H9 (cell line): Measurements from ENCODE around the gene TUBB4B. TPM values are rescaled to one million over a fixed set of nuclear protein-coding genes. Genes with fewer than 3 reads are reported as not detected.

ENCODE experiments used
- DNase-seq: peaks from one replicate; pipeline ENCODE4 v3.0.0-alpha.2; 2017
- H2AFZ ChIP-seq: one replicate; pipeline ENCODE4 v1.6.1; 2013; ENCODE audit warnings: mild to moderate bottlenecking, low read length, control low read depth, moderate library complexity
- H2AK5ac ChIP-seq: 2 replicates; pipeline ENCODE4 v1.6.1; 2013; ENCODE audit warnings: low read length, control low read depth, mixed read lengths; ENCODE audit not compliant: insufficient read length
- H2BK120ac ChIP-seq: one replicate; pipeline ENCODE4 v1.6.1; 2013; ENCODE audit warnings: low read depth, mild to moderate bottlenecking, low read length, control low read depth, inconsistent platforms; ENCODE audit not compliant: poor library complexity, severe bottlenecking
- H2BK12ac ChIP-seq: 2 replicates; pipeline ENCODE4 v1.6.1; 2013; ENCODE audit warnings: low read length, control low read depth, mixed read lengths, low read depth; ENCODE audit not compliant: insufficient read length
- H2BK15ac ChIP-seq: 2 replicates; pipeline ENCODE4 v1.6.1; 2013; ENCODE audit warnings: low read depth, low read length, control low read depth
- H2BK20ac ChIP-seq: one replicate; pipeline ENCODE4 v1.6.1; 2013; ENCODE audit warnings: low read depth, mild to moderate bottlenecking, low read length, control low read depth, inconsistent platforms; ENCODE audit not compliant: poor library complexity, severe bottlenecking
- H2BK5ac ChIP-seq: 2 replicates; pipeline ENCODE4 v1.6.1; 2013; ENCODE audit warnings: low read length, control low read depth, mixed read lengths; ENCODE audit not compliant: insufficient read length
- H3K14ac ChIP-seq: 2 replicates; pipeline ENCODE4 v1.6.1; 2013; ENCODE audit warnings: low read length, control low read depth; ENCODE audit not compliant: insufficient read depth
- H3K18ac ChIP-seq: 2 replicates; pipeline ENCODE4 v1.6.1; 2013; ENCODE audit warnings: low read depth, mild to moderate bottlenecking, mixed read lengths, low read length, control low read depth; ENCODE audit not compliant: insufficient read length
- H3K23ac ChIP-seq: 2 replicates; pipeline ENCODE4 v1.6.1; 2013; ENCODE audit warnings: low read length, control low read depth, mixed read lengths, low read depth; ENCODE audit not compliant: insufficient read length
- H3K23me2 ChIP-seq: 2 replicates; pipeline ENCODE4 v1.6.1; 2013; ENCODE audit warnings: low read depth, mild to moderate bottlenecking, mixed read lengths, low read length, control low read depth; ENCODE audit not compliant: insufficient read length, poor library complexity, severe bottlenecking
- H3K27ac ChIP-seq: 2 replicates; pipeline ENCODE4 v1.5.1; 2013; ENCODE audit warnings: low read length, control low read depth, mixed read lengths, low read depth; ENCODE audit not compliant: insufficient read length
- H3K27me3 ChIP-seq: 2 replicates; pipeline ENCODE4 v1.6.1; 2013; ENCODE audit warnings: low read length, control low read depth, inconsistent platforms; ENCODE audit not compliant: insufficient read depth
- H3K4ac ChIP-seq: 2 replicates; pipeline ENCODE4 v1.6.1; 2013; ENCODE audit warnings: low read depth, mild to moderate bottlenecking, control low read depth, inconsistent platforms, low read length, moderate library complexity
- H3K4me1 ChIP-seq: 2 replicates; pipeline ENCODE4 v1.6.1; 2013; ENCODE audit warnings: low read length, control low read depth, inconsistent platforms; ENCODE audit not compliant: insufficient read depth
- H3K4me2 ChIP-seq: 2 replicates; pipeline ENCODE4 v1.6.1; 2013; ENCODE audit warnings: low read length, control low read depth, mixed read lengths; ENCODE audit not compliant: insufficient read length, insufficient read depth
- H3K56ac ChIP-seq: 2 replicates; pipeline ENCODE4 v1.6.1; 2013; ENCODE audit warnings: low read depth, mild to moderate bottlenecking, mixed read lengths, low read length, control low read depth; ENCODE audit not compliant: insufficient read length
- H3K79me1 ChIP-seq: 2 replicates; pipeline ENCODE4 v1.6.1; 2013; ENCODE audit warnings: low read depth, mild to moderate bottlenecking, moderate library complexity, low read length, control low read depth, inconsistent platforms; ENCODE audit not compliant: insufficient read depth, poor library complexity, severe bottlenecking
- H3K79me2 ChIP-seq: 2 replicates; pipeline ENCODE4 v1.6.1; 2013; ENCODE audit warnings: low read length, control low read depth, inconsistent platforms; ENCODE audit not compliant: insufficient read depth
- H3K9ac ChIP-seq: 2 replicates; pipeline ENCODE4 v1.6.1; 2013; ENCODE audit warnings: low read length, control low read depth, mixed read lengths; ENCODE audit not compliant: insufficient read length; ENCODE audit errors: extremely low read depth
- H3K9me3 ChIP-seq: one replicate; pipeline ENCODE4 v1.6.1; 2013; ENCODE audit warnings: low read depth, low read length, inconsistent platforms; ENCODE audit not compliant: control insufficient read depth
- H3T11ph ChIP-seq: one replicate; pipeline ENCODE4 v1.6.1; 2013; ENCODE audit warnings: mild to moderate bottlenecking, low read length, control low read depth, inconsistent platforms
- H4K20me1 ChIP-seq: one replicate; pipeline ENCODE4 v1.6.1; 2013; ENCODE audit not compliant: control insufficient read depth, insufficient read length, insufficient read depth
- H4K5ac ChIP-seq: 2 replicates; pipeline ENCODE4 v1.6.1; 2013; ENCODE audit warnings: low read depth, mild to moderate bottlenecking, mixed read lengths, low read length, control low read depth; ENCODE audit not compliant: insufficient read length
- H4K8ac ChIP-seq: replicated peaks from 2 replicates; pipeline ENCODE4 v1.6.1; 2013; ENCODE audit warnings: low read length, control low read depth, mixed read lengths, low read depth; ENCODE audit not compliant: insufficient read length
- H4K91ac ChIP-seq: 2 replicates; pipeline ENCODE4 v1.6.1; 2013; ENCODE audit warnings: low read depth, mild to moderate bottlenecking, moderate library complexity, mixed read lengths, low read length, control low read depth; ENCODE audit not compliant: insufficient read length
- H3K27ac Mint-ChIP-seq, 3 experiments: 2 replicates in 2 of 3; 3 replicates in 1 of 3; pipeline ENCODE4 v1.8.0; 2020 to 2021; ENCODE audit warnings: mixed read lengths in 3 of 3, mild to moderate bottlenecking in 1 of 3, moderate library complexity in 1 of 3
- H3K27me3 Mint-ChIP-seq: 2 replicates; pipeline ENCODE4 v1.8.0; 2021; ENCODE audit warnings: low read depth, mild to moderate bottlenecking, moderate library complexity, mixed read lengths
- H3K36me3 Mint-ChIP-seq, 3 experiments: 2 replicates in 2 of 3; 3 replicates in 1 of 3; pipeline ENCODE4 v1.8.0; 2020 to 2021; ENCODE audit warnings: low read depth in 3 of 3, mixed read lengths in 3 of 3; ENCODE audit not compliant: insufficient read depth in 1 of 3
- H3K4me1 Mint-ChIP-seq, 2 experiments: 2 replicates each; pipeline ENCODE4 v1.8.0; 2020; ENCODE audit warnings: mixed read lengths in 2 of 2
- H3K4me3 Mint-ChIP-seq, 2 experiments: 2 replicates in 1 of 2; 3 replicates in 1 of 2; pipeline ENCODE4 v1.8.0; 2020 to 2021; ENCODE audit warnings: mild to moderate bottlenecking in 2 of 2, mixed read lengths in 2 of 2, moderate library complexity in 1 of 2
- H3K9me3 Mint-ChIP-seq, 2 experiments: 2 replicates in 1 of 2; 3 replicates in 1 of 2; pipeline ENCODE4 v1.8.0; 2020; ENCODE audit warnings: mild to moderate bottlenecking in 2 of 2, mixed read lengths in 2 of 2, moderate library complexity in 1 of 2
- CTCF ChIP-seq: fragments of 200-600 bp; sonication (generic); conservative IDR thresholded peaks from 3 replicates; pipeline ENCODE4 v1.8.0; 2021; ENCODE audit warnings: antibody characterized with exemption, mild to moderate bottlenecking
- WGBS: extraction: QIAGEN DNeasy Blood & Tissue Kit; methylation state at CpG from one replicate; pipeline ENCODE4 v1.1.7; 2013; ENCODE audit warnings: missing lambda C conversion rate, low lambda C conversion rate, mixed read lengths; ENCODE audit not compliant: insufficient read length; ENCODE audit errors: extremely low coverage; 5-methylcytosine and 5-hydroxymethylcytosine counted together
- total RNA-seq: library from RNA; stranded (reverse); gene quantifications from 2 replicates; pipeline ENCODE4 v1.2.1, GENCODE V29; 2021

Gene TUBB4B
- total RNA-seq, 1 experiment from 2014 or later: 378 TPM

- Histone ChIP-seq H3K27me3 (no peaks in the 10 kb centered on the region), H3K23ac (no peak overlapping the region), H2BK15ac (no peak overlapping the region), H2BK12ac (no peak overlapping the region), H3K9me3 (no peaks in the 10 kb centered on the region), H2BK5ac (no peak overlapping the region), H3K18ac (no peak overlapping the region), H4K20me1 (no peaks in the 10 kb centered on the region), H3K4me2 (no peak overlapping the region), H4K5ac (no peak overlapping the region), H3K23me2 (peaks cover 14% of the 10 kb centered on the region), H3K79me1 (no peaks in the 10 kb centered on the region), H2BK120ac (no peak overlapping the region), H3T11ph (no peak overlapping the region), H4K8ac (no peak overlapping the region), H3K4ac (no peak overlapping the region), H2AFZ (no peak overlapping the region), H3K14ac (no peak overlapping the region), H3K27ac (no peak overlapping the region), H2BK20ac (no peak overlapping the region), H3K79me2 (no peaks in the 10 kb centered on the region), H3K4me1 (no peaks in the 10 kb centered on the region; the same call in 1 of the 2 replicates), H2AK5ac (no peak overlapping the region), H3K9ac (no peak overlapping the region), H3K56ac (no peak overlapping the region), H4K91ac (no peak overlapping the region)
- Mint-ChIP-seq H3K36me3 (peaks cover 1 to 17% (median 2%) of the 10 kb centered on the region in 3 experiments; a peak in 3 of 7 replicates), H3K27ac (no peak overlapping the region; a peak in 1 of 7 replicates), H3K9me3 (no peaks in the 10 kb centered on the region), H3K4me3 (0 out of 5 replicates have a peak overlapping the region, but pooled peaks of 1 of the 2 experiments have one; percentile 44), H3K4me1 (peaks cover 4 to 8% of the 10 kb centered on the region in 2 experiments), H3K27me3 (no peaks in the 10 kb centered on the region)
- no peak for DNase-seq
- TF ChIP-seq CTCF: no peak
- WGBS: no CpG with 5 or more reads among the region's 10 CpGs
These were observed 21.2 kb upstream of the TUBB4B start for GRCh38 chr9:137219757-137220316.
